Neural cell (in vitro differentiated cells): ENCODE results near the gene MTARC1. TPM values are rescaled to one million over a fixed set of nuclear protein-coding genes. Genes with fewer than 3 reads are reported as not detected.

Experiments
- H2AFZ ChIP-seq: fragments of 200-600, 300-800 bp; sonication (generic), shearing (Covaris generic); 2 replicates; pipeline ENCODE4 v1.6.0; 2014; ENCODE audit warnings: low read depth, mild to moderate bottlenecking, antibody characterized with exemption, low read length, moderate library complexity
- H3F3A ChIP-seq: fragments of 200-600 bp; shearing (Covaris generic); 2 replicates; pipeline ENCODE4 v1.6.1; 2016; ENCODE audit warnings: mild to moderate bottlenecking, moderate library complexity, mixed read lengths, antibody characterized with exemption, low read length; ENCODE audit not compliant: insufficient read depth, poor library complexity, severe bottlenecking
- H3K27ac ChIP-seq: fragments of 200-600, 300-800 bp; sonication (generic), shearing (Covaris generic); 2 replicates; pipeline ENCODE4 v1.5.1; 2014; ENCODE audit warnings: mild to moderate bottlenecking, low read length, moderate library complexity
- H3K27me3 ChIP-seq: fragments of 300-800, 200-600 bp; sonication (generic), shearing (Covaris generic); 2 replicates; pipeline ENCODE4 v1.6.0; 2014; ENCODE audit warnings: mild to moderate bottlenecking, low read depth, low read length, moderate library complexity; ENCODE audit not compliant: insufficient read depth
- H3K36me3 ChIP-seq: fragments of 300-800, 200-600 bp; sonication (generic), shearing (Covaris generic); 2 replicates; pipeline ENCODE4 v1.5.1; 2014; ENCODE audit warnings: mild to moderate bottlenecking, antibody characterized with exemption, low read length, moderate library complexity; ENCODE audit not compliant: insufficient read depth
- H3K4me2 ChIP-seq: fragments of 300-800, 200-600 bp; sonication (generic), shearing (Covaris generic); 2 replicates; pipeline ENCODE4 v1.6.0; 2014; ENCODE audit warnings: mild to moderate bottlenecking, low read length
- H3K4me3 ChIP-seq: fragments of 300-800, 200-600 bp; sonication (generic), shearing (Covaris generic); 2 replicates; pipeline ENCODE4 v1.5.1; 2014; ENCODE audit warnings: mild to moderate bottlenecking, low read length, moderate library complexity
- H3K79me2 ChIP-seq: fragments of 200-600 bp; shearing (Covaris generic); replicated peaks from 2 replicates; pipeline ENCODE4 v1.6.0; 2014; ENCODE audit warnings: mild to moderate bottlenecking, low read length, moderate library complexity; ENCODE audit not compliant: insufficient read depth
- H3K9ac ChIP-seq: fragments of 300-800, 200-600 bp; sonication (generic), shearing (Covaris generic); 2 replicates; pipeline ENCODE4 v1.6.1; 2016; ENCODE audit warnings: mild to moderate bottlenecking, low read length, mixed read lengths
- H3K9me2 ChIP-seq: fragments of 200-600 bp; shearing (Covaris generic); 2 replicates; pipeline ENCODE4 v1.6.1; 2016; ENCODE audit warnings: mild to moderate bottlenecking, low read length, mixed read lengths; ENCODE audit not compliant: insufficient read depth
- H3K9me3 ChIP-seq: fragments of 200-600, 300-800 bp; sonication (generic), shearing (Covaris generic); 2 replicates; pipeline ENCODE4 v1.6.1; 2016; ENCODE audit warnings: mild to moderate bottlenecking, mixed run types, low read length, moderate library complexity, mixed read lengths
- H4K20me1 ChIP-seq: fragments of 200-600 bp; shearing (Covaris generic); 2 replicates; pipeline ENCODE4 v1.6.1; 2016; ENCODE audit warnings: mild to moderate bottlenecking, mixed run types; ENCODE audit not compliant: insufficient read depth
- EP300 ChIP-seq: fragments of 450-650 bp; conservative IDR thresholded peaks from 2 replicates; pipeline ENCODE4 v1.6.1; 2014; ENCODE audit warnings: antibody characterized with exemption, mild to moderate bottlenecking, moderate library complexity; ENCODE audit not compliant: poor library complexity, severe bottlenecking
- EZH2 ChIP-seq: fragments of 200-600, 300-800 bp; shearing (Covaris generic), sonication (generic); IDR thresholded peaks from 2 replicates; pipeline ENCODE4 v1.6.1; 2014; ENCODE audit warnings: antibody characterized with exemption, low read length, borderline replicate concordance, mild to moderate bottlenecking; ENCODE audit not compliant: insufficient read depth, poor library complexity, severe bottlenecking
- MXI1 ChIP-seq: fragments of 450-650 bp; conservative IDR thresholded peaks from 2 replicates; pipeline ENCODE4 v1.6.1; 2014; ENCODE audit warnings: antibody characterized with exemption, mild to moderate bottlenecking; ENCODE audit not compliant: poor library complexity, severe bottlenecking
- POLR2AphosphoS5 ChIP-seq: IDR thresholded peaks from 2 replicates; pipeline ENCODE4 v1.6.1; 2012
- RAD21 ChIP-seq: fragments of 450-650 bp; conservative IDR thresholded peaks from 2 replicates; pipeline ENCODE4 v1.6.1; 2014; ENCODE audit warnings: antibody characterized with exemption, mild to moderate bottlenecking, moderate library complexity
- SMC3 ChIP-seq: fragments of 450-650 bp; conservative IDR thresholded peaks from 2 replicates; pipeline ENCODE4 v1.6.1; 2014; ENCODE audit warnings: antibody characterized with exemption, mild to moderate bottlenecking, moderate library complexity; ENCODE audit not compliant: poor library complexity
- TAF1 ChIP-seq: IDR thresholded peaks from 2 replicates; pipeline ENCODE4 v1.6.1; 2012; ENCODE audit warnings: low read depth
- polyA plus RNA-seq: library from polyadenylated mRNA; depleted of rRNA; stranded (reverse); fragments of >200 nt; gene quantifications from 2 replicates; pipeline ENCODE4 v1.2.3, GENCODE V29; 2014
- TF ChIP-seq, protein P1 (sequence below): fragments of 450-650 bp; IDR thresholded peaks from 2 replicates; pipeline ENCODE4 v1.5.1; 2014; ENCODE audit warnings: antibody characterized with exemption, mild to moderate bottlenecking, moderate library complexity; ENCODE audit not compliant: poor library complexity, severe bottlenecking
- TF ChIP-seq, protein P2 (sequence below): IDR thresholded peaks from 2 replicates; pipeline ENCODE4 v1.6.1; 2012; ENCODE audit warnings: borderline replicate concordance

Gene MTARC1
- polyA plus RNA-seq, 1 donor from 2014 or later: 4.2 TPM

DNA sequence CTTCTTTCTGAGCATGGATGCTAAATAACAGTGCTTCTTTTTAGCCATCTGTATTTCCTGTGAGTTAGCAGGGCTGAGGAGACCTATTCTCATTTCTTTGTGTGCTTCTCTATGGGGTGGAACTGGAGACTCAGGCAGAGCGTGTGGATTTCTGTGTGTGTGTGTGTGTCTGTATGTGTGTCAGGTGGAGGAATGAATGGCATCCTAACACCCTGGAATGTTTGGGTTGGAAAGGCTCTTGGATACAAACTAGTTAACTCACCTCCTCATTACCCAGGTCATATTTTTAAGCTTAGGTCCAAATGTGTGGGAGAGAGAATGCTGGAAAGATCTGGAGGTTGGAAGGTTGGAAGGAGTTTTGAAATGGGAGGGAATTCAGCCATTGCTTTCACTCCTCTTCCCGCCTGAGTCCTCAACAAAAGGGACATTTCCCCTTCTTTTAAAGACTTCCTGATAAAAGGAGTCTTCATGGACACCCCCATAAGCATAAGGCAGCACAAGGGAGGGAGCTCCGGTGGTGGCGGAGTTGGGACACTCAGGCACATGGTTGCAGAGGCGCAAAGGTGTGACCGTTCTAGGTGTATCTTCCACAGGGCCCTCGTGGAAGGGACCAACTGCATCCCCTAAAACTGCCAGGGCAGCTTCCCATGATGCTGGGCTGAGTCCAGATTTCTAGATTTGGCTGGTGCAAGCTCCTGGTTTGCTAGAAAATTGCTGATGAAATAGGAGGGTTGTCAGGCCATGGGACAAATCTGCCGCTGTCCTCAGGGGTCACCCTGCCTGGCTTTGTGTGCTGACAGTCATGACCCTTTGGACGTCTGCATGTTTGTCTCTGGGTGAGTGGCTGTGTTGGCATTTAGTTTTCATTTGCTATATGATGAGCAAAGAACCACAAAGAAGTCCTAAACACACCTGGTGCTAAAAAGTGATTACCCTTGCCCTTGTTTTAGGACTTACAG lies 37.6 kb downstream of the MTARC1 start:
- Histone ChIP-seq H3K9me2 (no peaks in the 10 kb centered on the region), H3F3A (no peaks in the 10 kb centered on the region), H3K27me3 (no peaks in the 10 kb centered on the region), H4K20me1 (no peaks in the 10 kb centered on the region), H3K36me3 (no peaks in the 10 kb centered on the region), H3K4me3 (no peak overlapping the region), H3K9ac (no peak overlapping the region), H3K4me2 (no peak overlapping the region), H3K9me3 (no peaks in the 10 kb centered on the region), H3K79me2 (no peaks in the 10 kb centered on the region), H3K27ac (no peak overlapping the region), H2AFZ (no peak overlapping the region)
- no peak for TF ChIP-seq EZH2
- no peak for TF ChIP-seq TAF1
- TF ChIP-seq, protein P1, sequence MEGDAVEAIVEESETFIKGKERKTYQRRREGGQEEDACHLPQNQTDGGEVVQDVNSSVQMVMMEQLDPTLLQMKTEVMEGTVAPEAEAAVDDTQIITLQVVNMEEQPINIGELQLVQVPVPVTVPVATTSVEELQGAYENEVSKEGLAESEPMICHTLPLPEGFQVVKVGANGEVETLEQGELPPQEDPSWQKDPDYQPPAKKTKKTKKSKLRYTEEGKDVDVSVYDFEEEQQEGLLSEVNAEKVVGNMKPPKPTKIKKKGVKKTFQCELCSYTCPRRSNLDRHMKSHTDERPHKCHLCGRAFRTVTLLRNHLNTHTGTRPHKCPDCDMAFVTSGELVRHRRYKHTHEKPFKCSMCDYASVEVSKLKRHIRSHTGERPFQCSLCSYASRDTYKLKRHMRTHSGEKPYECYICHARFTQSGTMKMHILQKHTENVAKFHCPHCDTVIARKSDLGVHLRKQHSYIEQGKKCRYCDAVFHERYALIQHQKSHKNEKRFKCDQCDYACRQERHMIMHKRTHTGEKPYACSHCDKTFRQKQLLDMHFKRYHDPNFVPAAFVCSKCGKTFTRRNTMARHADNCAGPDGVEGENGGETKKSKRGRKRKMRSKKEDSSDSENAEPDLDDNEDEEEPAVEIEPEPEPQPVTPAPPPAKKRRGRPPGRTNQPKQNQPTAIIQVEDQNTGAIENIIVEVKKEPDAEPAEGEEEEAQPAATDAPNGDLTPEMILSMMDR: no peak
- TF ChIP-seq RAD21: no peak
- TF ChIP-seq SMC3: no peak
- no peak for TF ChIP-seq EP300
- no peak for TF ChIP-seq POLR2AphosphoS5
- TF ChIP-seq, protein P2, sequence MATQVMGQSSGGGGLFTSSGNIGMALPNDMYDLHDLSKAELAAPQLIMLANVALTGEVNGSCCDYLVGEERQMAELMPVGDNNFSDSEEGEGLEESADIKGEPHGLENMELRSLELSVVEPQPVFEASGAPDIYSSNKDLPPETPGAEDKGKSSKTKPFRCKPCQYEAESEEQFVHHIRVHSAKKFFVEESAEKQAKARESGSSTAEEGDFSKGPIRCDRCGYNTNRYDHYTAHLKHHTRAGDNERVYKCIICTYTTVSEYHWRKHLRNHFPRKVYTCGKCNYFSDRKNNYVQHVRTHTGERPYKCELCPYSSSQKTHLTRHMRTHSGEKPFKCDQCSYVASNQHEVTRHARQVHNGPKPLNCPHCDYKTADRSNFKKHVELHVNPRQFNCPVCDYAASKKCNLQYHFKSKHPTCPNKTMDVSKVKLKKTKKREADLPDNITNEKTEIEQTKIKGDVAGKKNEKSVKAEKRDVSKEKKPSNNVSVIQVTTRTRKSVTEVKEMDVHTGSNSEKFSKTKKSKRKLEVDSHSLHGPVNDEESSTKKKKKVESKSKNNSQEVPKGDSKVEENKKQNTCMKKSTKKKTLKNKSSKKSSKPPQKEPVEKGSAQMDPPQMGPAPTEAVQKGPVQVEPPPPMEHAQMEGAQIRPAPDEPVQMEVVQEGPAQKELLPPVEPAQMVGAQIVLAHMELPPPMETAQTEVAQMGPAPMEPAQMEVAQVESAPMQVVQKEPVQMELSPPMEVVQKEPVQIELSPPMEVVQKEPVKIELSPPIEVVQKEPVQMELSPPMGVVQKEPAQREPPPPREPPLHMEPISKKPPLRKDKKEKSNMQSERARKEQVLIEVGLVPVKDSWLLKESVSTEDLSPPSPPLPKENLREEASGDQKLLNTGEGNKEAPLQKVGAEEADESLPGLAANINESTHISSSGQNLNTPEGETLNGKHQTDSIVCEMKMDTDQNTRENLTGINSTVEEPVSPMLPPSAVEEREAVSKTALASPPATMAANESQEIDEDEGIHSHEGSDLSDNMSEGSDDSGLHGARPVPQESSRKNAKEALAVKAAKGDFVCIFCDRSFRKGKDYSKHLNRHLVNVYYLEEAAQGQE: no peak
- TF ChIP-seq MXI1: no peak

DNA sequence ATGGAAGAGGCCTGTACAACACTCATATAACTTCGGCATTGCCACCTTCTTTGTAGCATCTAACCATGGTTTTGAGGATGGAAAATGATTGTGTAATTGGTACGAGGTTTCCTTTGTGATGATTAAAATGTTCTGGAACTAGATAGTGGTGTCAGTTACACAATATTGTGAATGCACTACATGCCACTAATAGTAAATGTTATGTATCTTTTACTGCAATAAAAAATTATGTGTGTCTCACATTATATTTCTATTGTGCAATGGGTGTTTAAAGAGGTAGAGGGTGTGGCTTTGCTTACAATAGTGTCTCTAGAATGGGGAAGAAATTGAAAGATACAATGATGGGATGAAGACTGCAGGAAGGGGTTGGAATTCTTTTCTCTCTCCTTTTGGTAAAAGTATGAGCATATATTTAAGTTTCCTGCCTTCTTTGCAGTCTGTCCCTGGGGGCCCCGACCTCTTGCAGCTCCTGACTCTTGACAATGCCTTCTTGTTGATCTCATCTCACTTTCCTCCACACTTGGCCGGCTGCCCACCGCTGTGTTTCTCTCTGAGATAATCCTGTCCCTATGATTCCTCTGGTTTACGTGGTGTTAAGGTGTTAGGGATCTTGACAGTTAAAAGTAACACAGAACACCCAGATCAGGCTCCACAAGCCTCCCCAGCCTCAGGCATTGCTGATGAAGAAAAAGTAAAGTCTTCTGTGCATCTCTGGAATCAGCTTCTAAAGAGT lies 39.3 kb downstream of the MTARC1 start:
- no peaks in the 10 kb centered on the region for H3K79me2 ChIP-seq
- no peaks in the 10 kb centered on the region for H3K9me3 ChIP-seq
- no peaks in the 10 kb centered on the region for H4K20me1 ChIP-seq
- no peaks in the 10 kb centered on the region for H3K36me3 ChIP-seq
- H3K27me3 ChIP-seq: no peaks in the 10 kb centered on the region
- no peak overlapping the region for H3K4me2 ChIP-seq
- no peaks in the 10 kb centered on the region for H3F3A ChIP-seq
- H2AFZ ChIP-seq: no peak overlapping the region
- no peak overlapping the region for H3K4me3 ChIP-seq
- no peak overlapping the region for H3K9ac ChIP-seq
- TF ChIP-seq POLR2AphosphoS5 (no peak), RAD21 (no peak), SMC3 (no peak), TAF1 (no peak), EP300 (no peak), EZH2 (no peak), MXI1 (no peak)
- TF ChIP-seq, protein P2: no peak
- TF ChIP-seq, protein P1: no peak
- H3K27ac ChIP-seq: no peak overlapping the region
- no peaks in the 10 kb centered on the region for H3K9me2 ChIP-seq
